Measurements from ENCODE around the gene ZFP2.

DNA sequence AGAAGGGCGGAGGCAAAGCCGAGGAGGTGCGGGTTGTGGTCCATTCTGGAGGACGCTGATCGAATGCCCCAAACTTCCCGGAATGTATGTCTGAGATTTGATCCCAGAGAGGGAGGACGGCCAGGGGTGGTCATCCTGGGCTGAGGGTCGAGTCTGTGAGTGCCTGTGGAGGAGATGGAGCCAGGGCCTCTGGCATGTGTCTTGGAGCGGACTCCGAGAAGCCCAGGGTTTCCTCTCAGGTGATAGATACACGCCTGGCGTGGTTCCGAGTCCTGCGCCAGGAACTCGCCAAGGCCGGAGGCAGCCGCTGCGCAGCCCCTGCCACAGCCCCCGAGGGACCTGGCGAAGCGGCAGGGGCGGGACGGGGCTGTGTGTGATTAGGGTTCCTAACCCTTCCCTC, 45.6 kb downstream of the ZFP2 start:
- TF ChIP-seq NFIC (IDR thresholded peaks at IDR 0.05) (no peak), YY1 (IDR thresholded peaks at IDR 0.05; ENCODE audit: low read depth) (no peak), EGR1 (IDR thresholded peaks at IDR 0.05) (no peak), TCF12 (IDR thresholded peaks at IDR 0.05; ENCODE audit: low read depth) (no peak), EP300 (IDR thresholded peaks at IDR 0.05; ENCODE audit: borderline replicate concordance) (no peak), ZBTB7A (IDR thresholded peaks at IDR 0.05; ENCODE audit: low read depth) (no peak), TEAD4 (IDR thresholded peaks at IDR 0.05) (no peak), TAF1 (IDR thresholded peaks at IDR 0.05; ENCODE audit: low read depth) (no peak), CEBPB (IDR thresholded peaks at IDR 0.05) (no peak), FOXM1 (IDR thresholded peaks at IDR 0.05; ENCODE audit: borderline replicate concordance, low read depth) (no peak)
- TF ChIP-seq, protein P1, sequence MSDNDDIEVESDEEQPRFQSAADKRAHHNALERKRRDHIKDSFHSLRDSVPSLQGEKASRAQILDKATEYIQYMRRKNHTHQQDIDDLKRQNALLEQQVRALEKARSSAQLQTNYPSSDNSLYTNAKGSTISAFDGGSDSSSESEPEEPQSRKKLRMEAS (IDR thresholded peaks at IDR 0.05) = no peak
- TF ChIP-seq, protein P2, sequence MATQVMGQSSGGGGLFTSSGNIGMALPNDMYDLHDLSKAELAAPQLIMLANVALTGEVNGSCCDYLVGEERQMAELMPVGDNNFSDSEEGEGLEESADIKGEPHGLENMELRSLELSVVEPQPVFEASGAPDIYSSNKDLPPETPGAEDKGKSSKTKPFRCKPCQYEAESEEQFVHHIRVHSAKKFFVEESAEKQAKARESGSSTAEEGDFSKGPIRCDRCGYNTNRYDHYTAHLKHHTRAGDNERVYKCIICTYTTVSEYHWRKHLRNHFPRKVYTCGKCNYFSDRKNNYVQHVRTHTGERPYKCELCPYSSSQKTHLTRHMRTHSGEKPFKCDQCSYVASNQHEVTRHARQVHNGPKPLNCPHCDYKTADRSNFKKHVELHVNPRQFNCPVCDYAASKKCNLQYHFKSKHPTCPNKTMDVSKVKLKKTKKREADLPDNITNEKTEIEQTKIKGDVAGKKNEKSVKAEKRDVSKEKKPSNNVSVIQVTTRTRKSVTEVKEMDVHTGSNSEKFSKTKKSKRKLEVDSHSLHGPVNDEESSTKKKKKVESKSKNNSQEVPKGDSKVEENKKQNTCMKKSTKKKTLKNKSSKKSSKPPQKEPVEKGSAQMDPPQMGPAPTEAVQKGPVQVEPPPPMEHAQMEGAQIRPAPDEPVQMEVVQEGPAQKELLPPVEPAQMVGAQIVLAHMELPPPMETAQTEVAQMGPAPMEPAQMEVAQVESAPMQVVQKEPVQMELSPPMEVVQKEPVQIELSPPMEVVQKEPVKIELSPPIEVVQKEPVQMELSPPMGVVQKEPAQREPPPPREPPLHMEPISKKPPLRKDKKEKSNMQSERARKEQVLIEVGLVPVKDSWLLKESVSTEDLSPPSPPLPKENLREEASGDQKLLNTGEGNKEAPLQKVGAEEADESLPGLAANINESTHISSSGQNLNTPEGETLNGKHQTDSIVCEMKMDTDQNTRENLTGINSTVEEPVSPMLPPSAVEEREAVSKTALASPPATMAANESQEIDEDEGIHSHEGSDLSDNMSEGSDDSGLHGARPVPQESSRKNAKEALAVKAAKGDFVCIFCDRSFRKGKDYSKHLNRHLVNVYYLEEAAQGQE (IDR thresholded peaks at IDR 0.05; ENCODE audit: low read depth) = no peak
